Activated naive CD8-positive, alpha-beta T cell treated with anti-CD3 and anti-CD28 coated beads, Interleukin-2, amount 50 U/mL, for 24 hours (primary cell): ENCODE results near the gene CFAP77.

Experiments used
- ATAC-seq: fragments of 150-1000 bp; cut with Tn5 transposase; one replicate; pipeline ENCODE4 v1.10.0; 2021
- DNase-seq: peaks from one replicate; pipeline ENCODE4 v3.0.0; 2021
- H3K27ac Mint-ChIP-seq: one replicate; pipeline ENCODE4 v1.8.0; 2021; ENCODE audit warnings: mild to moderate bottlenecking, mixed read lengths
- H3K27me3 Mint-ChIP-seq: one replicate; pipeline ENCODE4 v1.8.0; 2021; ENCODE audit warnings: mixed read lengths
- H3K36me3 Mint-ChIP-seq: one replicate; pipeline ENCODE4 v1.8.0; 2021; ENCODE audit warnings: low read depth, mixed read lengths
- H3K4me1 Mint-ChIP-seq: one replicate; pipeline ENCODE4 v1.8.0; 2021; ENCODE audit warnings: mixed read lengths
- H3K4me3 Mint-ChIP-seq: one replicate; pipeline ENCODE4 v1.8.0; 2021; ENCODE audit warnings: mild to moderate bottlenecking, moderate library complexity, mixed read lengths
- H3K9me3 Mint-ChIP-seq: one replicate; pipeline ENCODE4 v1.8.0; 2021; ENCODE audit warnings: mixed read lengths

The CFAP77 gene

GRCh38 chr9:132518626-132519025 lies 108.6 kb downstream of the CFAP77 start:
- no peak for DNase-seq
- Mint-ChIP-seq H3K27ac (no peak overlapping the region), H3K9me3 (no peaks in the 10 kb centered on the region), H3K4me3 (no peak overlapping the region), H3K36me3 (no peaks in the 10 kb centered on the region), H3K4me1 (no peaks in the 10 kb centered on the region), H3K27me3 (peaks cover 15% of the 10 kb centered on the region)
- ATAC-seq: no peak

DNA sequence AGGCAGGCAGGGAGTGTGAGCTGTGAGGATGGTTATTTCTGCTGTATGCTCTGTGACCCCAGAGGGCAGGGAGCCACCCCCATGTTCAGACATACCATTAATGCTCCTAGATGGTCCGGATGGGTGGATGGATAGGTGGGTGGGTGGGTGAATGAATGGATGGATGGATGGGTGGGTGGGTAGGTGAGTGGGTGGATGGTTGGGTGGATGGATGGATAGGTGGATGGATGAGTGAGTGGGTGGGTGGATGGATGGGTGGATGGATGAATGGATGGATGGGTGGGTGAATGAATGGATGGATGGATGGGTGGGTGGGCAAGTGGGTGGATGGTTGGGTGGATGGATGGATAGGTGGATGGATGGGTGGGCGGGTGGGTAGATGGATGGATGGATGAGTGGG lies 109.0 kb downstream of the CFAP77 start:
- H3K27me3 Mint-ChIP-seq: peaks cover 16% of the 10 kb centered on the region
- H3K27ac Mint-ChIP-seq: no peak overlapping the region
- no peaks in the 10 kb centered on the region for H3K9me3 Mint-ChIP-seq
- H3K4me1 Mint-ChIP-seq: no peaks in the 10 kb centered on the region
- no peak overlapping the region for H3K4me3 Mint-ChIP-seq
- no peak for DNase-seq
- ATAC-seq: no peak
- H3K36me3 Mint-ChIP-seq: no peaks in the 10 kb centered on the region

DNA sequence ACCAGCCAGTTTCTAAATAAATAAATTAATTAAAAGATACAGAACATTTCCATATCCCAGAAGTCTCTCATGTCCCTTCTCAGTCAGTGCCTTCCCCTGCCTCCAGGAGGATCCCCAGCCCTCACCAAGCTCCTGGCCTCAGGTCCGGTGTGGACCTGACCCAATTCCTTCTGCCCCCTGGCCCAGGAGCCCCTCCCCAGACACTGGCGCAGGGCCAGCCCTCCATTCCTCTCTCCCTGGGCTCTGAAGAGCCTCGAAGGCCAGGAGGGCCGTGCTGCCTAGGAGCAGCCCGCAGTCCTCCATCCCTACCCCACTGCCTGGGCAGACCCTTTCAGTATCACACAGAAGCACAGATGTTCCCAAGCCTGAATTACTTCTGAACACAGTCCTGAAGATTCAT lies 110.6 kb downstream of the CFAP77 start:
- ATAC-seq (no peak), DNase-seq (no peak)
- Mint-ChIP-seq H3K27ac (no peak overlapping the region), H3K4me1 (no peaks in the 10 kb centered on the region), H3K4me3 (no peak overlapping the region), H3K36me3 (no peaks in the 10 kb centered on the region), H3K27me3 (peaks cover 15% of the 10 kb centered on the region), H3K9me3 (no peaks in the 10 kb centered on the region)

DNA sequence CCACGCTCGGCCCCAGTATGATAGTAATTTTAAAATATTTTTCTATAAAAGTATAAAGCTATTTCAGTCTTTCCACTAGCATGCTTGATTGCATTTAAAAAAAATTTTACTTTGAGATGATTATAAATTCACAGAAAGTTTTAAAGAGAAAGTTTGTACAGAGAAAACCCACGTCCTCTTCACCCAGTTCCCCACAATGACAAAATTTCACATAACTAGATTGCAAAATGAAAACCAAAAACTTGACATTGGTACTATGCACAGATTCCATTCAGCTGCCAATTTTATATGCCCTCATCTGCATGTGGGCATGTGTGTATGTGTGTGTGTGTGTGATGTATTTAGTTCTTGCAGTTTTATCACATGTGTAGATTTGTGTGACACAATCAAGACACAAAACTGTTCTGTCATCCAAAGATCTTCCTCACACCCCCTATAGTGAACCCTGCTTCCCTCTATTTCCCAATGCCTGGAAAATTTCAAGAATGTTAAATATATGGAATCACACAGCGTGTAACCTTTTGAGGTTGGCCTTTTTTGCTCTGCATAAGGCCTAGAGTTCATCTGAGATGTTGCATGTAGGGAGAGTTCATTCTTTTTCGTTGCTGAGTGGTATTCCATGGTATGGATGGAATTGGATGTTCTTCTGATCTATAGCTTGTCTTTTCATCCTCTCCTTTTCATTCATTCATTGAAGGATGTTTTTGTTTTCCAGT lies 115.5 kb downstream of the CFAP77 start:
- DNase-seq: no peak
- ATAC-seq: no peak
- Mint-ChIP-seq H3K4me3 (no peak overlapping the region), H3K27ac (no peak overlapping the region), H3K9me3 (no peaks in the 10 kb centered on the region), H3K27me3 (peaks cover 5% of the 10 kb centered on the region), H3K36me3 (no peaks in the 10 kb centered on the region), H3K4me1 (no peaks in the 10 kb centered on the region)

DNA sequence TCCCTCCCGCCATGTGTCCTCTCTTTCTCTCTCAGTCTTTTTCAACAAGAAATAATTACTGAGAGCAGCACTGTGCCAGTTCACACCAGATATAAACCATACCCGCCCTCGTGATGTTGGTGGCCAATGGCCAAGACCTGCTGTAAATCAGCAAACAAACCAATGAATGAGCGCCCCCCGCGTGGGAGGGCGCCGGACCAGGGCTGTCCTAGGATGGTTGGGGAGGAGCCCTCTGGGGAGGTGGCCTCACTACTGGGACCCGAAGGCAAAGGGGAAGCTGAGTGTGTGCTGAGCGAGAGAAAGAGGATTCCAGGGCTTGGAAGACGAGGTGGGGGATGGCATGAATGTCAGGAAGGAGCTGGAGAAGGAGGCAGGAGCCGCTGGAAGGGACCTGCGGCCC lies 121.2 kb downstream of the CFAP77 start:
- Mint-ChIP-seq H3K27ac (no peak overlapping the region), H3K9me3 (peaks cover 8% of the 10 kb centered on the region), H3K4me3 (no peak overlapping the region), H3K36me3 (no peaks in the 10 kb centered on the region), H3K4me1 (no peaks in the 10 kb centered on the region), H3K27me3 (peaks cover 17% of the 10 kb centered on the region)
- ATAC-seq (no peak), DNase-seq (no peak)

- Mint-ChIP-seq H3K27ac (no peak overlapping the region), H3K4me3 (no peak overlapping the region)
Observed at GRCh38 chr9:132531710-132532570, 121.9 kb downstream of the CFAP77 start.

DNA sequence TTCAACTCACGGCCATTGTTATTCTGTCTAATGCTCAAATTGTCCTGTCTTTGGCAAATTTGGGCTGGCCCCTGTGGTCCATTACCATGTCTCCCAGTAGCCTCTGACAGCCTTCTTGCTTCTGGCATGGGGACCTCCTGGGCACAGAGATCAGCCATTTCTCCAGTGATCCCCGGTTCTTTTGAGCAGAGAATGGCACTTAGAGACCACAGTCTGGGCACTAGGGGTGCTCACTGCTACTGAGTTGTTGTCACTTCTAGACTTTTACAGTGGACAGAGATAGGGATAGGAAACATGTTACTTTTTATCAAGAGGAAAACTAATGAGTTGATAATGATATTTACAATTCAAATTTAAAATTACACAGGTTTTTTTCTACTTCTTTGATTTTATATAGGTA lies 124.8 kb downstream of the CFAP77 start:
- no peak overlapping the region for H3K4me3 Mint-ChIP-seq
- H3K4me1 Mint-ChIP-seq: no peaks in the 10 kb centered on the region
- no peak overlapping the region for H3K27ac Mint-ChIP-seq
- ATAC-seq: no peak
- DNase-seq: no peak
- H3K9me3 Mint-ChIP-seq: peaks cover 8% of the 10 kb centered on the region
- H3K27me3 Mint-ChIP-seq: peaks cover 17% of the 10 kb centered on the region
- no peaks in the 10 kb centered on the region for H3K36me3 Mint-ChIP-seq

More at GRCh38 chr9:132531710-132532570, 121.9 kb downstream of the CFAP77 start:
- ATAC-seq: no peak
- Mint-ChIP-seq H3K36me3 (no peaks in the 10 kb centered on the region), H3K9me3 (peaks cover 8% of the 10 kb centered on the region), H3K27me3 (peaks cover 17% of the 10 kb centered on the region), H3K4me1 (no peaks in the 10 kb centered on the region)
- DNase-seq: no peak

DNA sequence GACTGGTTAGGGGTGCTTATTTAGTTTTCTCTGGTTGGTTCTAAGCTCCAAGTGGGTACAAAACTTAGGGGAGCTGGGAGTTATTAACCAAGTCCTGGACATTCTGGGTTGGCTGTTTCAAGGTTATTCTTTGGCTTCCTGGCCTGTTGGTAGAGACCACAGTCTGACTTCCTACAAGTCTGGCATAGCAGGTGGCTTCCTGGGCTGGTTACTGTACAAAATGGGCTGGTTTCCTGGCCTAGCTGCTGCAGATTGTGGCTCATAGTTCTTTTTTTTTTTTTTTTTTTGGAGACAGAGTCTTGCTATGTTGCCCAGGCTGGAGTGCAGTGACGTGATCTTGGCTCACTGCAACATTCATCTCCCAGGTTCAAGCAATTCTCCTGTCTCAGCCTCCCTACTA lies 126.1 kb downstream of the CFAP77 start:
- H3K27me3 Mint-ChIP-seq: peaks cover 10% of the 10 kb centered on the region
- ATAC-seq (no peak), DNase-seq (no peak)

GRCh38 chr9:132537352-132537751 lies 127.3 kb downstream of the CFAP77 start:
- DNase-seq: no peak
- Mint-ChIP-seq H3K27ac (no peak overlapping the region), H3K27me3 (peaks cover under 1% of the 10 kb centered on the region), H3K4me1 (no peaks in the 10 kb centered on the region), H3K36me3 (no peaks in the 10 kb centered on the region), H3K4me3 (no peak overlapping the region), H3K9me3 (peaks cover 8% of the 10 kb centered on the region)
- no peak for ATAC-seq

More for the DNA sequence above, 126.1 kb downstream of the CFAP77 start:
- Mint-ChIP-seq H3K9me3 (peaks cover 8% of the 10 kb centered on the region), H3K36me3 (no peaks in the 10 kb centered on the region), H3K27ac (no peak overlapping the region), H3K4me1 (no peaks in the 10 kb centered on the region), H3K4me3 (no peak overlapping the region)

DNA sequence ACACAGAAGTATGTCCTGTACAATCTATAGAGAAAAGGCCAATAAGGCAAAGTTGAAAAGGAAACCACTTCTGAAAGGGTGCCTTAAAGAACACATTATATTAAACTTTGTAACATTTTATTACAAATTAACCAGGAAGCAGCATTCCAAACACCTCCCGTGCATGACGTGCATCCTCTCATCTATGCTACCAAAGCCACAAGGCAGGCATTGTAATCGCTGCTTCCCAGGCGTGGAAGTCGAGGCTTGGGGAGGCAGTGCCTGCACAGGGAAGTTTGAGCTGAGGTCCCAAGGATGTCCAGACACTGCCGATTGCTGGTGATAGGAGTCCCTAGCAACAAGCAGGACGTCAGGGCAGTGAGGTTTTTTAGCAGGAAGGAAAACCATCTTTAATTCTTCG lies 128.1 kb downstream of the CFAP77 start:
- H3K27ac Mint-ChIP-seq: no peak overlapping the region
- no peaks in the 10 kb centered on the region for H3K27me3 Mint-ChIP-seq
- peaks cover 8% of the 10 kb centered on the region for H3K9me3 Mint-ChIP-seq
- ATAC-seq (no peak), DNase-seq (no peak)
- H3K36me3 Mint-ChIP-seq: no peaks in the 10 kb centered on the region
- no peaks in the 10 kb centered on the region for H3K4me1 Mint-ChIP-seq
- no peak overlapping the region for H3K4me3 Mint-ChIP-seq

DNA sequence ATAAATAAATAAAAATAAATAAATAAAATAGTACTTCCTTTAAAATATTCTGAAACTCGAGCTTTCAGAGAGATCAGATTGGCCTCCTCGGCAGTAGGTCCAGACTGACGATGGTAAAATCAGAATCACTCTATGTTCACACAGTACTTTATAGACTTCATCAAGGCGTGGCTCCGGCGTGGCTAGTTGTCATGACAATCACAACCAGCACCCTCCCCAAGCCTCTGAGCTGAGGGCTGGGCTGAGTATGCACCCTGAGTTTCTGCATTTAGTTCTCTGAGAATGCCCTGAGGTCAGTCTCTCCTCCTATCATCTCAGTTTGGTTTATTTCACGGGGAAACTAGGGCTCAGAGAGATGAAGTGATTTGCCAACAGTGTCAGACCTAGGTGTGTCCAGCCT lies 129.1 kb downstream of the CFAP77 start:
- Mint-ChIP-seq H3K36me3 (no peaks in the 10 kb centered on the region), H3K4me3 (no peak overlapping the region), H3K27me3 (no peaks in the 10 kb centered on the region), H3K4me1 (no peaks in the 10 kb centered on the region), H3K27ac (no peak overlapping the region), H3K9me3 (peaks cover 8% of the 10 kb centered on the region)
- ATAC-seq (no peak), DNase-seq (no peak)

GRCh38 chr9:132541051-132541450 lies 131.0 kb downstream of the CFAP77 start:
- no peak overlapping the region for H3K27ac Mint-ChIP-seq
- H3K4me3 Mint-ChIP-seq: no peak overlapping the region
- no peaks in the 10 kb centered on the region for H3K4me1 Mint-ChIP-seq
- ATAC-seq (no peak), DNase-seq (no peak)
- peaks cover 10% of the 10 kb centered on the region for H3K27me3 Mint-ChIP-seq
- H3K9me3 Mint-ChIP-seq: no peaks in the 10 kb centered on the region
- no peaks in the 10 kb centered on the region for H3K36me3 Mint-ChIP-seq

- ATAC-seq: no peak
- no peak for DNase-seq
- Mint-ChIP-seq H3K4me1 (no peaks in the 10 kb centered on the region), H3K27ac (no peak overlapping the region), H3K4me3 (no peak overlapping the region), H3K27me3 (peaks cover 16% of the 10 kb centered on the region), H3K36me3 (no peaks in the 10 kb centered on the region), H3K9me3 (no peaks in the 10 kb centered on the region)
Observed at GRCh38 chr9:132541870-132542830, 132.1 kb downstream of the CFAP77 start.

- H3K36me3 Mint-ChIP-seq: no peaks in the 10 kb centered on the region
- ATAC-seq: no peak
- peaks cover 16% of the 10 kb centered on the region for H3K27me3 Mint-ChIP-seq
- no peak for DNase-seq
- H3K9me3 Mint-ChIP-seq: no peaks in the 10 kb centered on the region
- no peak overlapping the region for H3K27ac Mint-ChIP-seq
- H3K4me3 Mint-ChIP-seq: no peak overlapping the region
- H3K4me1 Mint-ChIP-seq: no peaks in the 10 kb centered on the region
Observed at GRCh38 chr9:132543251-132543650, 133.2 kb downstream of the CFAP77 start.
